Measurements from ENCODE around the gene MCC.

DNA sequence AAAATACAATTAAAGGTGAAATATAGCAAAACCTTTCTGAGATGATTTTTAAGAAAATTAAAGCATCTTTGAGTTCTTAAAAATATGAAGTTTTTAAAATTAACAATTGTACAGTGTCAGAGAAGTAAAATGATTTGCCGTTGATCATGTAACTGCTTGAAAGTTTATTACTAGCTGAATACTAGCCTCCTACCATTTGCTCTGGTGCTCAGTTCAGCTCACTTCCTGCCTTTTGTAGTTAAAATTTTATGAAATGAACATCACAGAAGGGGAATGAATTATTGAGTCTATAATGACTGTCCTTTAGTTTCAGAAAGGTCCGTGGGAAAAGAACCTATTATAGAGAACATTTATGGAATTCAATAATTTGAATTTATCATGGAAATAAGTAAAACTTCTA lies 34.9 kb upstream of the MCC start:
- TF ChIP-seq, protein P1, sequence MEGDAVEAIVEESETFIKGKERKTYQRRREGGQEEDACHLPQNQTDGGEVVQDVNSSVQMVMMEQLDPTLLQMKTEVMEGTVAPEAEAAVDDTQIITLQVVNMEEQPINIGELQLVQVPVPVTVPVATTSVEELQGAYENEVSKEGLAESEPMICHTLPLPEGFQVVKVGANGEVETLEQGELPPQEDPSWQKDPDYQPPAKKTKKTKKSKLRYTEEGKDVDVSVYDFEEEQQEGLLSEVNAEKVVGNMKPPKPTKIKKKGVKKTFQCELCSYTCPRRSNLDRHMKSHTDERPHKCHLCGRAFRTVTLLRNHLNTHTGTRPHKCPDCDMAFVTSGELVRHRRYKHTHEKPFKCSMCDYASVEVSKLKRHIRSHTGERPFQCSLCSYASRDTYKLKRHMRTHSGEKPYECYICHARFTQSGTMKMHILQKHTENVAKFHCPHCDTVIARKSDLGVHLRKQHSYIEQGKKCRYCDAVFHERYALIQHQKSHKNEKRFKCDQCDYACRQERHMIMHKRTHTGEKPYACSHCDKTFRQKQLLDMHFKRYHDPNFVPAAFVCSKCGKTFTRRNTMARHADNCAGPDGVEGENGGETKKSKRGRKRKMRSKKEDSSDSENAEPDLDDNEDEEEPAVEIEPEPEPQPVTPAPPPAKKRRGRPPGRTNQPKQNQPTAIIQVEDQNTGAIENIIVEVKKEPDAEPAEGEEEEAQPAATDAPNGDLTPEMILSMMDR (IDR thresholded peaks at IDR 0.05; ENCODE audit: low read depth, low read length, missing input control) = no peak
- TF ChIP-seq RXRA (IDR thresholded peaks at IDR 0.05) (no peak), RAD21 (IDR thresholded peaks at IDR 0.05) (no peak), TAF1 (conservative IDR thresholded peaks at IDR 0.05) (no peak), FOXA1 (IDR thresholded peaks at IDR 0.05) (no peak), GABPA (IDR thresholded peaks at IDR 0.05 in 1 of 2, conservative IDR thresholded peaks at IDR 0.05 in 1 of 2) (no peak), JUND (IDR thresholded peaks at IDR 0.05) (no peak), EGR1 (IDR thresholded peaks at IDR 0.05; ENCODE audit: low read depth in 2 of 2) (no peak)
- TF ChIP-seq, protein P2, sequence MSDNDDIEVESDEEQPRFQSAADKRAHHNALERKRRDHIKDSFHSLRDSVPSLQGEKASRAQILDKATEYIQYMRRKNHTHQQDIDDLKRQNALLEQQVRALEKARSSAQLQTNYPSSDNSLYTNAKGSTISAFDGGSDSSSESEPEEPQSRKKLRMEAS (IDR thresholded peaks at IDR 0.05) = no peak
- TF ChIP-seq, protein P3, sequence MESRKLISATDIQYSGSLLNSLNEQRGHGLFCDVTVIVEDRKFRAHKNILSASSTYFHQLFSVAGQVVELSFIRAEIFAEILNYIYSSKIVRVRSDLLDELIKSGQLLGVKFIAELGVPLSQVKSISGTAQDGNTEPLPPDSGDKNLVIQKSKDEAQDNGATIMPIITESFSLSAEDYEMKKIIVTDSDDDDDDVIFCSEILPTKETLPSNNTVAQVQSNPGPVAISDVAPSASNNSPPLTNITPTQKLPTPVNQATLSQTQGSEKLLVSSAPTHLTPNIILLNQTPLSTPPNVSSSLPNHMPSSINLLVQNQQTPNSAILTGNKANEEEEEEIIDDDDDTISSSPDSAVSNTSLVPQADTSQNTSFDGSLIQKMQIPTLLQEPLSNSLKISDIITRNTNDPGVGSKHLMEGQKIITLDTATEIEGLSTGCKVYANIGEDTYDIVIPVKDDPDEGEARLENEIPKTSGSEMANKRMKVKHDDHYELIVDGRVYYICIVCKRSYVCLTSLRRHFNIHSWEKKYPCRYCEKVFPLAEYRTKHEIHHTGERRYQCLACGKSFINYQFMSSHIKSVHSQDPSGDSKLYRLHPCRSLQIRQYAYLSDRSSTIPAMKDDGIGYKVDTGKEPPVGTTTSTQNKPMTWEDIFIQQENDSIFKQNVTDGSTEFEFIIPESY (IDR thresholded peaks at IDR 0.05) = no peak

Data from liver (tissue), 3 donors.